ENCODE results near the gene IFNAR1. TPM values are rescaled to one million over a fixed set of nuclear protein-coding genes. Genes with fewer than 3 reads are reported as not detected.

The IFNAR1 gene
- total and polyA plus RNA-seq, 2 of the 8 experiments (the other 6 are each of a cell fraction or from before 2014, with no cell fraction given) = 3.1 to 17.1 TPM

DNA sequence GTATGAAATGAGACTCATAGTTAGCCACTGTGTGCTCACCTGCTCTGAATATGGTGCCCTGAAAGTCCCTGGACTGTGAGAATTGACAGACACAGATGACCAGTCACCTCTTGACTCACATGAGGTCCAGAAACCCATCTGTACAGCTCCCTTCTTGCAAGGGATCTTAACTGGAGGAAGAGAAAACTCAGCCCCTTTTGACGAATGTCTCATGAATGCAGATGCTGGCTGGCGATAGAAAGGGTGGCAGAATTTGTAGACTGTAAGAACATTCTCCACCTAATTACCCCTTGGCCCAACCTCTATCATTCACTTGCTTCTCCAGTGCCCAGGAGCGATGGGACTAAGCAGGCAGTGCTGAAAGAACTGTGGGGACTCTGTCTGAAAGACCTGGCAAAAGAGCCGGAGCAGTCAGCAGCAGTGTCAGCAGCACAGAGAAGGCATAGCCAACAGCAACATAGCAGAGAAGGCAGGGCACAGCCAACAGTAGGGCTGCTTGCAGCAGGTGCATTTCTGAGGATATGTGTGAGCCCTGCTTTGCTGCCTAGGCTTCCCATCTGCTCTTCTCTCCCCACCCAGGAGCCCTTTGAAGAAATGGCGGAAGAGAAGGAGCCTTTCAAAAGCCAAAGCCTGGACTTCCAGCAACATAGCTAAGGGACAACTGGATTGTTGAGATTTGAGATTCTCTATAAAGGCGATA is 52.6 kb downstream of the IFNAR1 start:
- Histone ChIP-seq H3K9me3 (ENCODE audit: insufficient read depth in 2 of 2, low read depth in 1 of 2, low read length in 1 of 2) (no peaks in the 10 kb centered on the region), H2BK5ac (ENCODE audit: low read depth, low read length) (no peak overlapping the region), H2BK20ac (ENCODE audit: low read length) (no peak overlapping the region), H3K4me1 (replicated peaks in 1 of 4; ENCODE audit: control insufficient read depth in 3 of 4, insufficient read depth in 4 of 4, low read length in 3 of 4) (peaks cover 0 to 4% (median 0%) of the 10 kb centered on the region in 4 experiments; a peak in 1 of 7 replicates), H3K27me3 (replicated peaks in 1 of 4; ENCODE audit: control insufficient read depth in 3 of 4, extremely low read depth in 1 of 4, insufficient read depth in 3 of 4, low read length in 3 of 4) (no peaks in the 10 kb centered on the region), H3K56ac (replicated peaks; ENCODE audit: insufficient read length, low read depth, low read length) (no peak overlapping the region), H3K4ac (replicated peaks; ENCODE audit: insufficient read length, low read depth, low read length) (no peak overlapping the region), H2BK15ac (ENCODE audit: low read length) (no peak overlapping the region), H3K4me3 (ENCODE audit: extremely low read depth in 1 of 4, insufficient read depth in 2 of 4, low read depth in 3 of 4, low read length in 4 of 4) (no peak overlapping the region), H3K27ac (ENCODE audit: low read depth, low read length) (no peak overlapping the region), H2BK12ac (ENCODE audit: low read depth, low read length) (no peak overlapping the region), H2AFZ (ENCODE audit: low read length) (no peak overlapping the region), H3K4me2 (ENCODE audit: insufficient read depth in 1 of 2, low read depth in 2 of 2, low read length in 2 of 2) (no peak overlapping the region), H3K79me1 (ENCODE audit: low read depth, low read length) (no peaks in the 10 kb centered on the region), H3K14ac (ENCODE audit: insufficient read length) (no peak overlapping the region), H4K91ac (replicated peaks; ENCODE audit: insufficient read length, low read length) (no peak overlapping the region), H4K8ac (ENCODE audit: extremely low read depth, insufficient read depth, low read length) (no peak overlapping the region), H2BK120ac (replicated peaks; ENCODE audit: low read depth, low read length) (no peak overlapping the region), H3K23me2 (ENCODE audit: low read depth, low read length) (no peaks in the 10 kb centered on the region), H3K36me3 (ENCODE audit: control insufficient read depth in 2 of 4, insufficient read depth in 4 of 4, low read length in 3 of 4) (no peaks in the 10 kb centered on the region), H2AK5ac (ENCODE audit: low read depth, low read length) (no peak overlapping the region), H3K79me2 (ENCODE audit: control insufficient read depth in 1 of 2, insufficient read depth in 2 of 2, low read length in 2 of 2) (no peaks in the 10 kb centered on the region), H4K5ac (ENCODE audit: insufficient read length, low read depth, low read length) (no peak overlapping the region), H3K23ac (ENCODE audit: insufficient read length) (no peak overlapping the region), H3K9ac (replicated peaks in 1 of 4; ENCODE audit: extremely low read depth in 1 of 4, low read depth in 3 of 4, low read length in 3 of 4) (no peak overlapping the region), H4K20me1 (replicated peaks in 1 of 2; ENCODE audit: control insufficient read depth in 1 of 2, insufficient read depth in 2 of 2, low read length in 2 of 2) (no peaks in the 10 kb centered on the region), H3K18ac (ENCODE audit: extremely low read depth, low read length) (no peak overlapping the region)
- FAIRE-seq (no peak), DNase-seq (ENCODE audit: low read depth in 1 of 2, low spot score in 2 of 2) (no peak)
- CTCF ChIA-PET (ENCODE audit: partially characterized antibody) = interaction anchor here (0.8 to 3.3 kb wide), 12 partner anchors 8 to 174 kb away, joined by 3 to 18 read pairs (median 6); partner anchors contain the start of gene IL10RB
- WGBS, 2 experiments (ENCODE audit: extremely low coverage in 1 of 2, insufficient coverage in 1 of 2, insufficient read length in 1 of 2, insufficient replicate concordance in 2 of 2, low coverage in 1 of 2, low lambda C conversion rate in 2 of 2, missing lambda C conversion rate in 1 of 2) = 94% methylated on average over 6 of the region's 6 CpGs; no CpG with 5 or more reads in 1 of the 2 experiments
- POLR2A ChIA-PET (ENCODE audit: partially characterized antibody) = interaction anchor here (0.8 to 2.7 kb wide), 3 partner anchors 9 to 16 kb away, joined by 4 to 12 read pairs (median 5); no protein-coding TSS in a partner anchor
- TF ChIP-seq POLR2A (IDR thresholded peaks at IDR 0.05; ENCODE audit: control extremely low read depth in 1 of 2, low read depth in 2 of 2, low read length in 2 of 2) = no peak
- no peak for TF ChIP-seq JUN (IDR thresholded peaks at IDR 0.05; ENCODE audit: low read depth, low read length)
- no peak for TF ChIP-seq POLR2AphosphoS5 (IDR thresholded peaks at IDR 0.05; ENCODE audit: low read depth, low read length)
- TF ChIP-seq FOSL1 (IDR thresholded peaks at IDR 0.05; ENCODE audit: insufficient read depth, low read depth, low read length) = no peak
- TF ChIP-seq YY1 (IDR thresholded peaks at IDR 0.05; ENCODE audit: low read depth, low read length) = no peak
- no peak for TF ChIP-seq SRF (IDR thresholded peaks at IDR 0.05; ENCODE audit: low read depth, low read length)
- TF ChIP-seq CHD2 (IDR thresholded peaks at IDR 0.05; ENCODE audit: low read length) = no peak
- TF ChIP-seq, protein P1, sequence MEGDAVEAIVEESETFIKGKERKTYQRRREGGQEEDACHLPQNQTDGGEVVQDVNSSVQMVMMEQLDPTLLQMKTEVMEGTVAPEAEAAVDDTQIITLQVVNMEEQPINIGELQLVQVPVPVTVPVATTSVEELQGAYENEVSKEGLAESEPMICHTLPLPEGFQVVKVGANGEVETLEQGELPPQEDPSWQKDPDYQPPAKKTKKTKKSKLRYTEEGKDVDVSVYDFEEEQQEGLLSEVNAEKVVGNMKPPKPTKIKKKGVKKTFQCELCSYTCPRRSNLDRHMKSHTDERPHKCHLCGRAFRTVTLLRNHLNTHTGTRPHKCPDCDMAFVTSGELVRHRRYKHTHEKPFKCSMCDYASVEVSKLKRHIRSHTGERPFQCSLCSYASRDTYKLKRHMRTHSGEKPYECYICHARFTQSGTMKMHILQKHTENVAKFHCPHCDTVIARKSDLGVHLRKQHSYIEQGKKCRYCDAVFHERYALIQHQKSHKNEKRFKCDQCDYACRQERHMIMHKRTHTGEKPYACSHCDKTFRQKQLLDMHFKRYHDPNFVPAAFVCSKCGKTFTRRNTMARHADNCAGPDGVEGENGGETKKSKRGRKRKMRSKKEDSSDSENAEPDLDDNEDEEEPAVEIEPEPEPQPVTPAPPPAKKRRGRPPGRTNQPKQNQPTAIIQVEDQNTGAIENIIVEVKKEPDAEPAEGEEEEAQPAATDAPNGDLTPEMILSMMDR (IDR thresholded peaks at IDR 0.05; ENCODE audit: control extremely low read depth in 1 of 3, insufficient read depth in 1 of 3, low read depth in 1 of 3, low read length in 3 of 3) = no peak
- no peak for TF ChIP-seq SP2 (IDR thresholded peaks at IDR 0.05; ENCODE audit: low read length)
